DND-41 (cell line): ENCODE data around the gene FAM168A.

Experiments used
- ATAC-seq: fragments of 200-7000 bp; cut with Tn5 transposase; 3 replicates; pipeline ENCODE4 v1.9.1; 2021; ENCODE audit warnings: low read depth; ENCODE audit not compliant: insufficient read depth
- DNase-seq: peaks from one replicate; pipeline ENCODE4 v3.0.0-alpha.2; 2020
- H2AFZ ChIP-seq: 2 replicates; pipeline ENCODE4 v1.6.0; 2012; ENCODE audit warnings: low read depth, low read length
- H3K27ac ChIP-seq: 2 replicates; pipeline ENCODE4 v1.5.1; 2012; ENCODE audit warnings: low read length, inconsistent platforms
- H3K27me3 ChIP-seq: fragments of 200-600 bp; sonication (generic); 2 replicates; pipeline ENCODE4 v1.6.0; 2012; ENCODE audit warnings: low read length, mild to moderate bottlenecking, inconsistent platforms; ENCODE audit not compliant: insufficient read depth, poor library complexity
- H3K36me3 ChIP-seq: 2 replicates; pipeline ENCODE4 v1.5.1; 2012; ENCODE audit warnings: low read length, inconsistent platforms; ENCODE audit not compliant: insufficient read depth
- H3K4me1 ChIP-seq: 2 replicates; pipeline ENCODE4 v1.5.1; 2012; ENCODE audit warnings: mild to moderate bottlenecking, low read length; ENCODE audit not compliant: insufficient read depth
- H3K4me2 ChIP-seq: 2 replicates; pipeline ENCODE4 v1.6.0; 2012; ENCODE audit warnings: mild to moderate bottlenecking, moderate library complexity, low read length, inconsistent platforms; ENCODE audit not compliant: insufficient read depth
- H3K4me3 ChIP-seq, 2 experiments: fragments of 200-600 bp in 1 of 2; shearing (Covaris generic) in 1 of 2; 2 replicates each; pipeline ENCODE4 v1.5.1; 2012 to 2016; ENCODE audit warnings: inconsistent platforms in 2 of 2, low read length in 2 of 2, mild to moderate bottlenecking in 2 of 2, low read depth in 1 of 2, moderate library complexity in 1 of 2
- H3K79me2 ChIP-seq: 2 replicates; pipeline ENCODE4 v1.6.0; 2012; ENCODE audit warnings: low read length, inconsistent platforms; ENCODE audit not compliant: insufficient read depth
- H3K9ac ChIP-seq: 2 replicates; pipeline ENCODE4 v1.6.0; 2012; ENCODE audit warnings: low read depth, mild to moderate bottlenecking, inconsistent platforms, low read length, moderate library complexity
- H3K9me3 ChIP-seq: 2 replicates; pipeline ENCODE4 v1.5.1; 2012; ENCODE audit warnings: low read length, moderate library complexity, mild to moderate bottlenecking, inconsistent platforms; ENCODE audit not compliant: insufficient read depth, severe bottlenecking
- H4K20me1 ChIP-seq: 2 replicates; pipeline ENCODE4 v1.6.0; 2012; ENCODE audit warnings: low read length; ENCODE audit not compliant: insufficient read depth
- EZH2 ChIP-seq: IDR thresholded peaks from 3 replicates; pipeline ENCODE4 v1.6.1; 2012; ENCODE audit warnings: borderline replicate concordance, low read depth, mild to moderate bottlenecking, moderate library complexity, low read length, inconsistent platforms; ENCODE audit not compliant: severe bottlenecking
- TF ChIP-seq, protein P1 (sequence below): IDR thresholded peaks from 2 replicates; pipeline ENCODE4 v1.5.1; 2012; ENCODE audit warnings: borderline replicate concordance, low read length, moderate library complexity, mild to moderate bottlenecking; ENCODE audit not compliant: poor library complexity, severe bottlenecking; ENCODE audit errors: extremely low read depth

The FAM168A gene

GRCh38 chr11:73510877-73511276, 87.0 kb downstream of the FAM168A start:
- no peak overlapping the region for H3K4me3 ChIP-seq
- no peaks in the 10 kb centered on the region for H3K27me3 ChIP-seq
- H2AFZ ChIP-seq = no peak overlapping the region
- H4K20me1 ChIP-seq = no peaks in the 10 kb centered on the region
- ATAC-seq = no peak
- H3K27ac ChIP-seq = no peak overlapping the region
- no peaks in the 10 kb centered on the region for H3K4me1 ChIP-seq
- H3K4me2 ChIP-seq = no peak overlapping the region
- peaks cover 13% of the 10 kb centered on the region; the same call in 1 of the 2 replicates for H3K79me2 ChIP-seq
- TF ChIP-seq EZH2 = no peak
- TF ChIP-seq, protein P1, sequence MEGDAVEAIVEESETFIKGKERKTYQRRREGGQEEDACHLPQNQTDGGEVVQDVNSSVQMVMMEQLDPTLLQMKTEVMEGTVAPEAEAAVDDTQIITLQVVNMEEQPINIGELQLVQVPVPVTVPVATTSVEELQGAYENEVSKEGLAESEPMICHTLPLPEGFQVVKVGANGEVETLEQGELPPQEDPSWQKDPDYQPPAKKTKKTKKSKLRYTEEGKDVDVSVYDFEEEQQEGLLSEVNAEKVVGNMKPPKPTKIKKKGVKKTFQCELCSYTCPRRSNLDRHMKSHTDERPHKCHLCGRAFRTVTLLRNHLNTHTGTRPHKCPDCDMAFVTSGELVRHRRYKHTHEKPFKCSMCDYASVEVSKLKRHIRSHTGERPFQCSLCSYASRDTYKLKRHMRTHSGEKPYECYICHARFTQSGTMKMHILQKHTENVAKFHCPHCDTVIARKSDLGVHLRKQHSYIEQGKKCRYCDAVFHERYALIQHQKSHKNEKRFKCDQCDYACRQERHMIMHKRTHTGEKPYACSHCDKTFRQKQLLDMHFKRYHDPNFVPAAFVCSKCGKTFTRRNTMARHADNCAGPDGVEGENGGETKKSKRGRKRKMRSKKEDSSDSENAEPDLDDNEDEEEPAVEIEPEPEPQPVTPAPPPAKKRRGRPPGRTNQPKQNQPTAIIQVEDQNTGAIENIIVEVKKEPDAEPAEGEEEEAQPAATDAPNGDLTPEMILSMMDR = no peak
- no peak for DNase-seq
- no peak overlapping the region for H3K9ac ChIP-seq
- peaks cover 5% of the 10 kb centered on the region for H3K36me3 ChIP-seq
- H3K9me3 ChIP-seq = no peaks in the 10 kb centered on the region

GRCh38 chr11:73510106-73510505, 87.8 kb downstream of the FAM168A start:
- ATAC-seq (no peak), DNase-seq (no peak)
- Histone ChIP-seq H3K27me3 (no peaks in the 10 kb centered on the region), H3K9ac (no peak overlapping the region), H3K36me3 (peaks cover 5% of the 10 kb centered on the region), H3K4me2 (no peak overlapping the region), H4K20me1 (no peaks in the 10 kb centered on the region), H2AFZ (no peak overlapping the region), H3K4me3 (no peak overlapping the region), H3K79me2 (peaks cover 13% of the 10 kb centered on the region; the same call in 1 of the 2 replicates), H3K9me3 (no peaks in the 10 kb centered on the region), H3K4me1 (no peaks in the 10 kb centered on the region), H3K27ac (no peak overlapping the region)
- TF ChIP-seq, protein P1 = no peak
- no peak for TF ChIP-seq EZH2

GRCh38 chr11:73509188-73509587, 88.7 kb downstream of the FAM168A start:
- Histone ChIP-seq H3K4me3 (no peak overlapping the region), H3K79me2 (peaks cover 15% of the 10 kb centered on the region; the same call in 1 of the 2 replicates), H3K9me3 (no peaks in the 10 kb centered on the region), H3K27ac (no peak overlapping the region), H3K27me3 (no peaks in the 10 kb centered on the region), H3K4me2 (no peak overlapping the region), H4K20me1 (no peaks in the 10 kb centered on the region), H3K36me3 (peaks cover 8% of the 10 kb centered on the region), H2AFZ (no peak overlapping the region), H3K9ac (no peak overlapping the region), H3K4me1 (peaks cover 3% of the 10 kb centered on the region; the same call in 1 of the 2 replicates)
- TF ChIP-seq EZH2 = no peak
- TF ChIP-seq, protein P1 = no peak
- DNase-seq = no peak
- ATAC-seq = no peak
